Thyroid gland (tissue), 4 donors: ENCODE data around the gene RAB39B.

ENCODE experiments used
- POLR2A ChIP-seq, 2 donors: fragments of 450-650 bp; IDR thresholded peaks; one replicate each; pipeline ENCODE4 v1.6.1; 2017; ENCODE audit warnings: antibody characterized with exemption in 2 of 2, mild to moderate bottlenecking in 2 of 2, moderate library complexity in 1 of 2
- TF ChIP-seq, protein P1 (sequence below), 6 experiments: fragments of 200-600 bp in 3 of 6; fragments of 450-650 bp in 3 of 6; sonication (generic) in 3 of 6; IDR thresholded peaks; one replicate each; pipeline ENCODE4 v1.5.1; 2016 to 2019; ENCODE audit warnings: antibody characterized with exemption in 6 of 6, mild to moderate bottlenecking in 2 of 6, inconsistent platforms in 1 of 6, moderate library complexity in 1 of 6

DNA sequence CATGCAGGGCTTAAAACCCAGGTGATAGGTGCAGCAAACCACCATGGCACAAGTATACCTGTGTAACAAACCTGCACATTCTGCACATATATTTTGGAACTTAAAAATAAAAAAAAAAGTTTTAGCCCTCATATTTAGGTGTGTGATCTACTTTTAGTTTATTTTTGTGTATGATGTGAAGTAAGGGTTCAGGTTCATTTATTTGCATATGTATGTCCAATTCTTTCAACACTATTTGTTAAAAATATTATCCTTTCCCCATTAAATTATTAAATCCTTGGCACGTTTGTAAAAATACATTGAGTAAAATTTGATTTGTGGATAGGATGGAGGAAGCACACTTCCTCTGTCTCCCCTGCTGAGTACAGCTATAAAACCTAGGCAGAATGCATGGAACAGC is 12.9 kb downstream of the RAB39B start:
- no peak for TF ChIP-seq POLR2A (IDR thresholded peaks at IDR 0.05)
- TF ChIP-seq, protein P1, sequence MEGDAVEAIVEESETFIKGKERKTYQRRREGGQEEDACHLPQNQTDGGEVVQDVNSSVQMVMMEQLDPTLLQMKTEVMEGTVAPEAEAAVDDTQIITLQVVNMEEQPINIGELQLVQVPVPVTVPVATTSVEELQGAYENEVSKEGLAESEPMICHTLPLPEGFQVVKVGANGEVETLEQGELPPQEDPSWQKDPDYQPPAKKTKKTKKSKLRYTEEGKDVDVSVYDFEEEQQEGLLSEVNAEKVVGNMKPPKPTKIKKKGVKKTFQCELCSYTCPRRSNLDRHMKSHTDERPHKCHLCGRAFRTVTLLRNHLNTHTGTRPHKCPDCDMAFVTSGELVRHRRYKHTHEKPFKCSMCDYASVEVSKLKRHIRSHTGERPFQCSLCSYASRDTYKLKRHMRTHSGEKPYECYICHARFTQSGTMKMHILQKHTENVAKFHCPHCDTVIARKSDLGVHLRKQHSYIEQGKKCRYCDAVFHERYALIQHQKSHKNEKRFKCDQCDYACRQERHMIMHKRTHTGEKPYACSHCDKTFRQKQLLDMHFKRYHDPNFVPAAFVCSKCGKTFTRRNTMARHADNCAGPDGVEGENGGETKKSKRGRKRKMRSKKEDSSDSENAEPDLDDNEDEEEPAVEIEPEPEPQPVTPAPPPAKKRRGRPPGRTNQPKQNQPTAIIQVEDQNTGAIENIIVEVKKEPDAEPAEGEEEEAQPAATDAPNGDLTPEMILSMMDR (IDR thresholded peaks at IDR 0.05): no peak
